NB4 (cell line): ENCODE data around the gene ZFYVE27.

Experiments
- DNase-seq: peaks from one replicate; pipeline ENCODE4 v3.0.0; 2010; ENCODE audit warnings: low read depth
- H3K4me3 ChIP-seq: one replicate; pipeline ENCODE4 v1.5.1; 2011; ENCODE audit warnings: mild to moderate bottlenecking, low read depth, low read length, moderate library complexity
- MYC ChIP-seq: IDR thresholded peaks from 2 replicates; pipeline ENCODE4 v1.6.1; 2011; ENCODE audit warnings: low read depth, low read length
- POLR2A ChIP-seq: IDR thresholded peaks from 2 replicates; pipeline ENCODE4 v1.6.1; 2011; ENCODE audit warnings: mild to moderate bottlenecking; ENCODE audit not compliant: insufficient read length; ENCODE audit errors: extremely low read depth
- TF ChIP-seq, protein P1 (sequence below): IDR thresholded peaks from one replicate; pipeline ENCODE4 v1.5.1; 2012; ENCODE audit warnings: low read depth, low read length
- TF ChIP-seq, protein P2 (sequence below): IDR thresholded peaks from 2 replicates; pipeline ENCODE4 v1.6.1; 2011; ENCODE audit warnings: low read depth, low read length

ZFYVE27 gene

DNA sequence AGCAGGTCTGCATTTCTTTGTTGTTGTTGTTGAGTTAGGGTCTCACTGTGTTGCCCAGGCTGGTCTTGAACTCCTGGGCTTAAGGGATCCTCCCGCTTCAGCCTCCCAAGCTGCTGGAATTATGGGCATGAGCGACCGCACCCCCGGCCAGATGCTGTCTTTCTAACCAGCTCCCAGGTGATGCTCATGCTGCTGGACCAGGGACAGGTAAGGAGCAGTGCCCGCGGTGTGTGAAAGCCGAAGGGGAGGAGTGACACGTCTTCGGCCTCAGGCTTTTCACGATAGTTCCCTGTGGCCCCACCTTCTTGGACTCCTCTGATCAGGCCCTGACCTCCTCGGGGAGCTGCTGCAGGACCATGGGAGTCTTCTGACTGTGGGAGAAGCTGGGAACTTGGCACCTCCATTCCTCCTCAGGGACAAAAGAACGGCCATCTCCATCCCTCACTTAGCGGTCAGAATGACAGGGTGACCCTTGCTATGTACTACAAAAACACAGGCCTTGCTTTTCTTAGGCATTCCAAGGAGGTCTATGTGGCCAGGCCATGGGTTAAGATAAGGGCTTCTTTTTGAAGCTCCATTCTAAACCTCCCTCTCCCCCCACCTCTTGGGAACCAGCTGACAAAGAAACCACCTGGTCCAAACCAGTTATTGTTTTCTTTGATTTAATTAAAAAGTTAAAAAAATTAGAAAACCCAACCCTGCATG lies 29.3 kb downstream of the ZFYVE27 start:
- H3K4me3 ChIP-seq, result no peak overlapping the region
- TF ChIP-seq, protein P1, sequence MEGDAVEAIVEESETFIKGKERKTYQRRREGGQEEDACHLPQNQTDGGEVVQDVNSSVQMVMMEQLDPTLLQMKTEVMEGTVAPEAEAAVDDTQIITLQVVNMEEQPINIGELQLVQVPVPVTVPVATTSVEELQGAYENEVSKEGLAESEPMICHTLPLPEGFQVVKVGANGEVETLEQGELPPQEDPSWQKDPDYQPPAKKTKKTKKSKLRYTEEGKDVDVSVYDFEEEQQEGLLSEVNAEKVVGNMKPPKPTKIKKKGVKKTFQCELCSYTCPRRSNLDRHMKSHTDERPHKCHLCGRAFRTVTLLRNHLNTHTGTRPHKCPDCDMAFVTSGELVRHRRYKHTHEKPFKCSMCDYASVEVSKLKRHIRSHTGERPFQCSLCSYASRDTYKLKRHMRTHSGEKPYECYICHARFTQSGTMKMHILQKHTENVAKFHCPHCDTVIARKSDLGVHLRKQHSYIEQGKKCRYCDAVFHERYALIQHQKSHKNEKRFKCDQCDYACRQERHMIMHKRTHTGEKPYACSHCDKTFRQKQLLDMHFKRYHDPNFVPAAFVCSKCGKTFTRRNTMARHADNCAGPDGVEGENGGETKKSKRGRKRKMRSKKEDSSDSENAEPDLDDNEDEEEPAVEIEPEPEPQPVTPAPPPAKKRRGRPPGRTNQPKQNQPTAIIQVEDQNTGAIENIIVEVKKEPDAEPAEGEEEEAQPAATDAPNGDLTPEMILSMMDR, result no peak
- TF ChIP-seq MYC (no peak), POLR2A (no peak)
- TF ChIP-seq, protein P2, sequence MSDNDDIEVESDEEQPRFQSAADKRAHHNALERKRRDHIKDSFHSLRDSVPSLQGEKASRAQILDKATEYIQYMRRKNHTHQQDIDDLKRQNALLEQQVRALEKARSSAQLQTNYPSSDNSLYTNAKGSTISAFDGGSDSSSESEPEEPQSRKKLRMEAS, result no peak
- DNase-seq, result no peak

DNA sequence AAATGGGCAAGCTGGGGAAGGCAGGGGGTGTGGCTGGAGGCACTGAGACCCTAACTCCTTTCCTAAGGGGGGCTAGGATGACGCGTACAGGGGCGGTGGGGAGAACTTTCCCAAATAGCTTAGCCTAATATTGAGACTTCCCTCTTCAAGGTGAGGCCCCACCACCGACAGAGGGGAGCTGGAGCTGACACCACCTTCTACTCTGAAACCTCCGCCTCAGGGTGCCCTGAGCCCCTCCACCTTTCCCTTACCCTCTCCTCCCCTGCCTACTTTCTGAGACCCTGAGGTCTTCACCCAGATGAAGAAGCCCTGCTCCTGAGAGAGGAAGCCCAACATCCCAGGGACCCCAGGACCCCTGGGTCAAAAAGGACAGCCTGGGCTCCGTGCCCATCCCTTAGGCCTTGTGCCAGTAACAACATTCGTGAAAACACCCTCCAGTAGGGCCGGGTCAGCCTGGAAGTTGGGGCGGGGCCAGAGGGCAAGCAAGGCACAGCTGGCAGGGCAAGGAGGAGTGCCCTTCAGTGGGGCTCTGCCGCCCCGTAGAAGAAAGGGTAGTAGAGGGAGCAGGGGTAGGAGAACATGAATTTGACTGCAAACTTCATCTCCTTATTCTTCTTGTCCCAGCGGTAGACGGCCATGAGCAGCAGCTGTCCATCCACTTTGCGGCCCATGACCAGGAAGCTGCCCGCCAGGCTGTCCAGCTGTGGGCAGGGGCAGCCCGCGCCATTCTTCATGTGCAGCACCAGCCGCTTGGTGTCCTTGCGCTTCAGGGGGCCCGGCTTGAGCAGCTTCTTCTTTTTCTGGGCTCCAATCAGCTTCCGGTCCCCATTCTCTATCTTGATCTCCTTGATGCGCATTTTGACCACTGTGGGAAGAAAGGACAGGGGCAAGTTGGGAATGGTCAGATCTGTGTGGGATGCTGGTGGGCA lies 30.3 kb downstream of the ZFYVE27 start:
- TF ChIP-seq, protein P1, result no peak
- TF ChIP-seq POLR2A (no peak), MYC (no peak)
- TF ChIP-seq, protein P2, result no peak
- no peak overlapping the region for H3K4me3 ChIP-seq
- no peak for DNase-seq

DNA sequence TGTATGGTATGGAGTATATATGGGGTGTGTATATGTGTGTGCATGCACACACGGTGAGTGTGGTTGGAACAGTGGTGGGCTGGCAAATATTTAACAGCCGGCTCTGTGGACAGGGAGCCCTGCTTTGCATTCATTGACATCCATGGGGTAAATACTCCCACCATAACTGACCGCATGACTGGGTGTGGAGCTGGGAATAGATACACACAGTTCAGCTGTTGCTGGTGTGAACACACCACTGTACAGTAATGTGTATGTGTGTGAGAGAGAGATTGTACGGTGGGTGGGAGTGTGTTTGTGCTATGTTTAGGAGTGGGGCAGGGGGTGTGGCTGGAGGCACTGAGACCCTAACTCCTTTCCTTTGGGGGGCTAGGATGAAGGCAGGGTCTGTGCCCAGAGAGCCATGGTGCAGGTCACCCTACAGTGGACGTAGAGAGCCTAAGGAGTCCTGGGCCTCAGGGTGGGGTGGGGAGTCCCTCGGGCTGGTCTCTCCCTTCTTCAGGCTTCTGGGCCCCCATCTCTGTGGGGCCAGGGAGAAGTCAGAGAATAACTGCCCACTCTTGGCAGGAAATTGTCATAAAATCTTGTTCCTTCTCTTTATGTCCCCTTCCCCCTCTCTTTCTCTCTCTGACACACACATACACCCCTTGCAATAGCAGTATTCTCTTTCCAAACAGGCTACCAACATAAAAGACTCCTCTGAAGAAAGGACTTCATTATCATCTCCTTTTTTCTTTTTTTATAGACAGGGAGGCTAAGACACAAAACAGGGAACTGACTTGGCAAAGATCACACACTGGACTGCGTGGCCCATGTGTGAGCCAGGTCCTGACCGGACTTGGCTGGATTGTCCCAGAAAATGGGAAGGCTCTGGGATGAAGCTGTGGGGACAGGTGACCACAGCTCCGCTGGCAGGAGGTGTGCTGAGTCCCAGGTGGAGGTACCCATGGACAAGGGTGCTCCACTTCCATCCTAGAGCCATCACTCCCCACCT lies 31.7 kb downstream of the ZFYVE27 start:
- TF ChIP-seq, protein P2, result no peak
- TF ChIP-seq, protein P1, result no peak
- TF ChIP-seq MYC (no peak), POLR2A (no peak)
- no peak for DNase-seq

DNA sequence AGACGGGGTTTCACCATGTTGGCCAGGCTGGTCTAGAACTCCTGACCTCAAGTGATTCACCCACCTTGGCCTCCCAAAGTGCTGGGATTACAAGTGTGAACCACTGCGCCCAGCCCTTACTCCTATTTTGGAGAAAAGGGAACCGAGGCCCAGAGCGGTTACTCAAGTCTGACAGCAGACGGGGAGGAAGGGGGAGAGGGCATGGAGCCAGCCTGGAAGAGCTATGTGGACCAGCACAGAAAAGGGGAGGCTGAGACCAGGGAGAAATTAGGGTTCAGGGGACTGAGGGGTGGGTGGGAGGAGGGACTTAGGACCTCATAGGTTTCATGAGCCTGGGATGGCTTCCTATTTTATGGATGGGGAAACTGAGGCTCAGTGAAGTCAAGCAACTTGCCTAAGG lies 33.3 kb downstream of the ZFYVE27 start:
- DNase-seq, result no peak
- H3K4me3 ChIP-seq, result no peak overlapping the region
- TF ChIP-seq MYC, result no peak
- TF ChIP-seq, protein P1, result no peak
- TF ChIP-seq, protein P2, result no peak
- no peak for TF ChIP-seq POLR2A

More for the DNA sequence above, 31.7 kb downstream of the ZFYVE27 start:
- no peak overlapping the region for H3K4me3 ChIP-seq
